Measurements from ENCODE around the gene GYS1.
"Not testable (repeated sequence)": the region's sequence is repeated elsewhere in the genome, so short reads cannot be mapped to it uniquely, and the experiment has no call there.

The GYS1 gene

DNA sequence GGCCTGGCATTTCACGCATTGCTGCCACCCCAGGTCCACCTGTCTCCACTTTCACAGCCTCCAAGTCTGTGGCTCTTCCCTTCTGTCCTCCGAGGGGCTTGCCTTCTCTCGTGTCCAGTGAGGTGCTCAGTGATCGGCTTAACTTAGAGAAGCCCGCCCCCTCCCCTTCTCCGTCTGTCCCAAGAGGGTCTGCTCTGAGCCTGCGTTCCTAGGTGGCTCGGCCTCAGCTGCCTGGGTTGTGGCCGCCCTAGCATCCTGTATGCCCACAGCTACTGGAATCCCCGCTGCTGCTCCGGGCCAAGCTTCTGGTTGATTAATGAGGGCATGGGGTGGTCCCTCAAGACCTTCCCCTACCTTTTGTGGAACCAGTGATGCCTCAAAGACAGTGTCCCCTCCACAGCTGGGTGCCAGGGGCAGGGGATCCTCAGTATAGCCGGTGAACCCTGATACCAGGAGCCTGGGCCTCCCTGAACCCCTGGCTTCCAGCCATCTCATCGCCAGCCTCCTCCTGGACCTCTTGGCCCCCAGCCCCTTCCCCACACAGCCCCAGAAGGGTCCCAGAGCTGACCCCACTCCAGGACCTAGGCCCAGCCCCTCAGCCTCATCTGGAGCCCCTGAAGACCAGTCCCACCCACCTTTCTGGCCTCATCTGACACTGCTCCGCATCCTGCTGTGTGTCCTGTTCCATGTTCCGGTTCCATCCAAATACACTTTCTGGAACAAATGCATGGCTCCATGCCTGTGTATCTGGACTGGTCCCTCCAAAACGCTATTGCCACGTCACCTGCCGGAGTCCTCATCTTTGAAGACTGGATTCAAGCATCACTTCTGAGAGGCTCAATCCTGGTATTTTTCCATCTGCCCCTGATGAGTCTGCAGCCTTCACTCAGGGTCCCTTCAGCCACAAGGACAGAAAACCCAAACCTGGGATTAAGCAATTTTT lies 70.3 kb downstream of the GYS1 start:
- no peak overlapping the region for H2AFZ ChIP-seq
- no peaks in the 10 kb centered on the region for H3K27me3 ChIP-seq (ENCODE audit: control insufficient read depth, insufficient read depth, low read length)
- TF ChIP-seq, protein P1, sequence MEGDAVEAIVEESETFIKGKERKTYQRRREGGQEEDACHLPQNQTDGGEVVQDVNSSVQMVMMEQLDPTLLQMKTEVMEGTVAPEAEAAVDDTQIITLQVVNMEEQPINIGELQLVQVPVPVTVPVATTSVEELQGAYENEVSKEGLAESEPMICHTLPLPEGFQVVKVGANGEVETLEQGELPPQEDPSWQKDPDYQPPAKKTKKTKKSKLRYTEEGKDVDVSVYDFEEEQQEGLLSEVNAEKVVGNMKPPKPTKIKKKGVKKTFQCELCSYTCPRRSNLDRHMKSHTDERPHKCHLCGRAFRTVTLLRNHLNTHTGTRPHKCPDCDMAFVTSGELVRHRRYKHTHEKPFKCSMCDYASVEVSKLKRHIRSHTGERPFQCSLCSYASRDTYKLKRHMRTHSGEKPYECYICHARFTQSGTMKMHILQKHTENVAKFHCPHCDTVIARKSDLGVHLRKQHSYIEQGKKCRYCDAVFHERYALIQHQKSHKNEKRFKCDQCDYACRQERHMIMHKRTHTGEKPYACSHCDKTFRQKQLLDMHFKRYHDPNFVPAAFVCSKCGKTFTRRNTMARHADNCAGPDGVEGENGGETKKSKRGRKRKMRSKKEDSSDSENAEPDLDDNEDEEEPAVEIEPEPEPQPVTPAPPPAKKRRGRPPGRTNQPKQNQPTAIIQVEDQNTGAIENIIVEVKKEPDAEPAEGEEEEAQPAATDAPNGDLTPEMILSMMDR (IDR thresholded peaks at IDR 0.05): no peak
- H3K27ac ChIP-seq: no peak overlapping the region
- no peak overlapping the region for H3K9ac ChIP-seq
- H3K4me3 ChIP-seq (ENCODE audit: low read depth, low read length): no peak overlapping the region
- no peaks in the 10 kb centered on the region for H3K9me3 ChIP-seq (ENCODE audit: control insufficient read depth, low read length)
- no peaks in the 10 kb centered on the region for H3K4me1 ChIP-seq
- no peaks in the 10 kb centered on the region for H3K79me2 ChIP-seq
- H3K36me3 ChIP-seq (ENCODE audit: control insufficient read depth, insufficient read depth, low read length): no peaks in the 10 kb centered on the region
- no peak overlapping the region for H3K4me2 ChIP-seq (ENCODE audit: low read length)

DNA sequence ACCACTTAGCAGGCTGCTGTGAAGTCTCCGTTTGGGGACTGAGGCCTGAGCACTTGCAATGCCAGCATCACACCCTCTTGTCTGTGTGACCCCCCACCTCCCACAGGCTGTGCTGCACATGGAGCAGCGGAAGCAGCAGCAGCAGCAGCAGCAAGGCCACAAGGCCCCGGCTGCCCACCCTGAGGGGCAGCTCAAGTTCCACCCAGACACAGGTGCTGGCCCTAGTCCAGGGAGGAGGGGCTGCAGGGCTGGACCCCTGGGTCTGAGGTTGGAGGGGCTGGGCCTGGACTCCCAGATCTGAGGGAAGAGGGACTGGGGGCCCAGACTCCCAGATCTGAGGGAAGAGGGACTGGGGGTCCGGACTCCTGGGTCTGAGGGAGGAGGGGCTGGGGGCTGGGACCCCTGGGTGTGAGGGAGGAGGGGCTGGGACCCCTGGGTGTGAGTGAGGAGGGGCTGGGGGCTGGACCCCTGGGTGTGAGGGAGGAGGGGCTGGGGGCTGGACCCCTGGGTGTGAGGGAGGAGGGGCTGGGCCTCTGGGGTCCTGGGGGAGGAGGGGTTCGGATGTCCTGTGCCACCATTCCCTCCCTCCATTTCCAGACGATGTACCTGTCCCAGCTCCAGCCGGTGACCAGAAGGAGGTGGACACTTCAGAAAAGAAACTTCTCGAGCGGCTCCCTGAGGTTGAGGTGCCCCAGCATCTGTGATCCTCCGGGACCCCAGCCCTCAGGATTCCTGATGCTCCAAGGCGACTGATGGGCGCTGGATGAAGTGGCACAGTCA lies 71.2 kb downstream of the GYS1 start:
- Histone ChIP-seq H3K9me3 (ENCODE audit: control insufficient read depth, low read length) (no peaks in the 10 kb centered on the region), H2AFZ (no peak overlapping the region), H3K27me3 (ENCODE audit: control insufficient read depth, insufficient read depth, low read length) (no peaks in the 10 kb centered on the region), H3K4me2 (ENCODE audit: low read length) (no peak overlapping the region), H3K4me3 (ENCODE audit: low read depth, low read length) (no peak overlapping the region), H3K27ac (no peak overlapping the region), H3K9ac (no peak overlapping the region), H3K36me3 (ENCODE audit: control insufficient read depth, insufficient read depth, low read length) (no peaks in the 10 kb centered on the region), H3K79me2 (no peaks in the 10 kb centered on the region), H3K4me1 (no peaks in the 10 kb centered on the region)
- TF ChIP-seq, protein P1 (IDR thresholded peaks at IDR 0.05): no peak

DNA sequence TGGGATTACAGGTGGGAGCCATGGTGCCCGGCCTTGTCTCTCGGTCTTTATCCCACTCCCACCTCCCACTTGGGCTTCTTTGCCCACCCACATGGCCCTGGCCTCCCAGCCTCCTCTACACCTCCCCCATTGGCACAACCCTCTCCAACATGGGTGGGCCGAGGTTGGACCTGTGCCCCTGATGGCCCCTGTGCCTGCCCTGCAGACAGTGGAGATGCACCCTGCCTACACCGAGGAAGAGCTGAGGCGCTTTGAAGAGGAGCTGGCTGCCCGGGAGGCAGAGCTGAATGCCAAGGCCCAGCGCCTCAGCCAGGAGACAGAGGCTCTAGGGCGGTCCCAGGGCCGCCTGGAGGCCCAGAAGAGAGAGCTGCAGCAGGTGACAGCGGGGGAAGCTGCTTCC lies 72.2 kb downstream of the GYS1 start:
- no peaks in the 10 kb centered on the region for H3K36me3 ChIP-seq (ENCODE audit: control insufficient read depth, insufficient read depth, low read length)
- H3K9ac ChIP-seq: no peak overlapping the region
- no peak overlapping the region for H3K27ac ChIP-seq
- no peak overlapping the region for H3K4me2 ChIP-seq (ENCODE audit: low read length)
- no peak overlapping the region for H3K4me3 ChIP-seq (ENCODE audit: low read depth, low read length)
- no peak overlapping the region for H2AFZ ChIP-seq
- H3K9me3 ChIP-seq (ENCODE audit: control insufficient read depth, low read length): no peaks in the 10 kb centered on the region
- H3K79me2 ChIP-seq: no peaks in the 10 kb centered on the region
- TF ChIP-seq, protein P1 (IDR thresholded peaks at IDR 0.05): no peak
- no peaks in the 10 kb centered on the region for H3K4me1 ChIP-seq
- no peaks in the 10 kb centered on the region for H3K27me3 ChIP-seq (ENCODE audit: control insufficient read depth, insufficient read depth, low read length)

DNA sequence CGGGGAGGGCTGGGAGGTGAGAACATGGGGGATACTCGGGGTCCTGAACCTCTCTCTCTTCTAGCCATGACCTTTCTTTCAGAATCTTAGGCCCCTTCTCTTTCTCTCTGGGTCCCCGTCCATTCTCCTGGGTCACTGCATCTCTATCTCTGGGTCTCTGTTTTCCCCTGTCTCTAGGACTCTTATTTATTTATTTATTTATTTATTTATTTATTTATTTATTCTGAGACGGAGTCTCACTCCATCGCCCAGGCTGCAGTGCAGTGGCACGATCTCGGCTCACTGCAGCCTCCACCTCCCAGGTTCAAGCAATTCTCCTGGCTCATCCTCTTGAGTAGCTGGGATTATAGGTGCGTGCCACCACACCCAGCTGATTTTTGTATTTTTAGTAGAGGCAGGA lies 73.8 kb downstream of the GYS1 start:
- not testable (repeated sequence) for H3K27me3 ChIP-seq (ENCODE audit: control insufficient read depth, insufficient read depth, low read length); H3K4me1 ChIP-seq; H2AFZ ChIP-seq; H3K4me2 ChIP-seq (ENCODE audit: low read length); H3K4me3 ChIP-seq (ENCODE audit: low read depth, low read length); H3K79me2 ChIP-seq; H3K27ac ChIP-seq; H3K36me3 ChIP-seq (ENCODE audit: control insufficient read depth, insufficient read depth, low read length); H3K9me3 ChIP-seq (ENCODE audit: control insufficient read depth, low read length); H3K9ac ChIP-seq

DNA sequence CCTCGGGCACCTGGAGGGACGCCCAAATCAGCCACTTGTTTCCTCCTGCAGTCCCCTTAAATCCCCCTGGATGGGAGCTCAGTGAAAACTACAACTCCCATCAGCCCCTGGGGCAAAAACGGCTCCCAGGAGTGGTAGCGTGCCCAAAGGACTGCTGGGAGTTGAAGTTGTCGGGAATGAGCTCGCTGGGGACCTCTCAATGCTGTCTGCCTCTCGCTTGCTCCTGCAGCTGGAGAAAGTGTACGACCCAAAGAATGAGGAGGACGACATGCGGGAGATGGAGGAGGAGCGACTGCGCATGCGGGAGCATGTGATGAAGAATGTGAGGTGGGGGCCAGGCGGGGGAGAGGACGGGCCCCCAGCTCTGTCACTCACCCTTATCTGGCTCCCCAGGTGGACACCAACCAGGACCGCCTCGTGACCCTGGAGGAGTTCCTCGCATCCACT lies 74.3 kb downstream of the GYS1 start:
- Histone ChIP-seq H3K27ac (no peak overlapping the region), H2AFZ (no peak overlapping the region), H3K4me2 (ENCODE audit: low read length) (no peak overlapping the region), H3K36me3 (ENCODE audit: control insufficient read depth, insufficient read depth, low read length) (no peaks in the 10 kb centered on the region), H3K4me3 (ENCODE audit: low read depth, low read length) (no peak overlapping the region), H3K9ac (no peak overlapping the region), H3K9me3 (ENCODE audit: control insufficient read depth, low read length) (no peaks in the 10 kb centered on the region), H3K79me2 (no peaks in the 10 kb centered on the region), H3K27me3 (ENCODE audit: control insufficient read depth, insufficient read depth, low read length) (no peaks in the 10 kb centered on the region), H3K4me1 (no peaks in the 10 kb centered on the region)
- TF ChIP-seq, protein P1 (IDR thresholded peaks at IDR 0.05): no peak

Measured in parathyroid adenoma (tissue), 2 donors.